H9 (cell line): ENCODE measurements around the gene RAB3GAP2. TPM values are rescaled to one million over a fixed set of nuclear protein-coding genes. Genes with fewer than 3 reads are reported as not detected.
A peak's percentile ranks its signal among the peaks of the same experiment; 100 is the strongest.

Experiments used
- DNase-seq: peaks from one replicate; pipeline ENCODE4 v3.0.0-alpha.2; 2017
- H2AFZ ChIP-seq: one replicate; pipeline ENCODE4 v1.6.1; 2013; ENCODE audit warnings: mild to moderate bottlenecking, low read length, control low read depth, moderate library complexity
- H2AK5ac ChIP-seq: 2 replicates; pipeline ENCODE4 v1.6.1; 2013; ENCODE audit warnings: low read length, control low read depth, mixed read lengths; ENCODE audit not compliant: insufficient read length
- H2BK120ac ChIP-seq: one replicate; pipeline ENCODE4 v1.6.1; 2013; ENCODE audit warnings: low read depth, mild to moderate bottlenecking, low read length, control low read depth, inconsistent platforms; ENCODE audit not compliant: poor library complexity, severe bottlenecking
- H2BK12ac ChIP-seq: 2 replicates; pipeline ENCODE4 v1.6.1; 2013; ENCODE audit warnings: low read length, control low read depth, mixed read lengths, low read depth; ENCODE audit not compliant: insufficient read length
- H2BK15ac ChIP-seq: 2 replicates; pipeline ENCODE4 v1.6.1; 2013; ENCODE audit warnings: low read depth, low read length, control low read depth
- H2BK20ac ChIP-seq: one replicate; pipeline ENCODE4 v1.6.1; 2013; ENCODE audit warnings: low read depth, mild to moderate bottlenecking, low read length, control low read depth, inconsistent platforms; ENCODE audit not compliant: poor library complexity, severe bottlenecking
- H2BK5ac ChIP-seq: 2 replicates; pipeline ENCODE4 v1.6.1; 2013; ENCODE audit warnings: low read length, control low read depth, mixed read lengths; ENCODE audit not compliant: insufficient read length
- H3K14ac ChIP-seq: 2 replicates; pipeline ENCODE4 v1.6.1; 2013; ENCODE audit warnings: low read length, control low read depth; ENCODE audit not compliant: insufficient read depth
- H3K18ac ChIP-seq: 2 replicates; pipeline ENCODE4 v1.6.1; 2013; ENCODE audit warnings: low read depth, mild to moderate bottlenecking, mixed read lengths, low read length, control low read depth; ENCODE audit not compliant: insufficient read length
- H3K23ac ChIP-seq: 2 replicates; pipeline ENCODE4 v1.6.1; 2013; ENCODE audit warnings: low read length, control low read depth, mixed read lengths, low read depth; ENCODE audit not compliant: insufficient read length
- H3K23me2 ChIP-seq: 2 replicates; pipeline ENCODE4 v1.6.1; 2013; ENCODE audit warnings: low read depth, mild to moderate bottlenecking, mixed read lengths, low read length, control low read depth; ENCODE audit not compliant: insufficient read length, poor library complexity, severe bottlenecking
- H3K27ac ChIP-seq: 2 replicates; pipeline ENCODE4 v1.5.1; 2013; ENCODE audit warnings: low read length, control low read depth, mixed read lengths, low read depth; ENCODE audit not compliant: insufficient read length
- H3K27me3 ChIP-seq: 2 replicates; pipeline ENCODE4 v1.6.1; 2013; ENCODE audit warnings: low read length, control low read depth, inconsistent platforms; ENCODE audit not compliant: insufficient read depth
- H3K4ac ChIP-seq: 2 replicates; pipeline ENCODE4 v1.6.1; 2013; ENCODE audit warnings: low read depth, mild to moderate bottlenecking, control low read depth, inconsistent platforms, low read length, moderate library complexity
- H3K4me1 ChIP-seq: 2 replicates; pipeline ENCODE4 v1.6.1; 2013; ENCODE audit warnings: low read length, control low read depth, inconsistent platforms; ENCODE audit not compliant: insufficient read depth
- H3K4me2 ChIP-seq: 2 replicates; pipeline ENCODE4 v1.6.1; 2013; ENCODE audit warnings: low read length, control low read depth, mixed read lengths; ENCODE audit not compliant: insufficient read length, insufficient read depth
- H3K56ac ChIP-seq: 2 replicates; pipeline ENCODE4 v1.6.1; 2013; ENCODE audit warnings: low read depth, mild to moderate bottlenecking, mixed read lengths, low read length, control low read depth; ENCODE audit not compliant: insufficient read length
- H3K79me1 ChIP-seq: 2 replicates; pipeline ENCODE4 v1.6.1; 2013; ENCODE audit warnings: low read depth, mild to moderate bottlenecking, moderate library complexity, low read length, control low read depth, inconsistent platforms; ENCODE audit not compliant: insufficient read depth, poor library complexity, severe bottlenecking
- H3K79me2 ChIP-seq: 2 replicates; pipeline ENCODE4 v1.6.1; 2013; ENCODE audit warnings: low read length, control low read depth, inconsistent platforms; ENCODE audit not compliant: insufficient read depth
- H3K9ac ChIP-seq: 2 replicates; pipeline ENCODE4 v1.6.1; 2013; ENCODE audit warnings: low read length, control low read depth, mixed read lengths; ENCODE audit not compliant: insufficient read length; ENCODE audit errors: extremely low read depth
- H3K9me3 ChIP-seq: one replicate; pipeline ENCODE4 v1.6.1; 2013; ENCODE audit warnings: low read depth, low read length, inconsistent platforms; ENCODE audit not compliant: control insufficient read depth
- H3T11ph ChIP-seq: one replicate; pipeline ENCODE4 v1.6.1; 2013; ENCODE audit warnings: mild to moderate bottlenecking, low read length, control low read depth, inconsistent platforms
- H4K20me1 ChIP-seq: one replicate; pipeline ENCODE4 v1.6.1; 2013; ENCODE audit not compliant: control insufficient read depth, insufficient read length, insufficient read depth
- H4K5ac ChIP-seq: 2 replicates; pipeline ENCODE4 v1.6.1; 2013; ENCODE audit warnings: low read depth, mild to moderate bottlenecking, mixed read lengths, low read length, control low read depth; ENCODE audit not compliant: insufficient read length
- H4K8ac ChIP-seq: replicated peaks from 2 replicates; pipeline ENCODE4 v1.6.1; 2013; ENCODE audit warnings: low read length, control low read depth, mixed read lengths, low read depth; ENCODE audit not compliant: insufficient read length
- H4K91ac ChIP-seq: 2 replicates; pipeline ENCODE4 v1.6.1; 2013; ENCODE audit warnings: low read depth, mild to moderate bottlenecking, moderate library complexity, mixed read lengths, low read length, control low read depth; ENCODE audit not compliant: insufficient read length
- H3K27ac Mint-ChIP-seq, 3 experiments: 2 replicates in 2 of 3; 3 replicates in 1 of 3; pipeline ENCODE4 v1.8.0; 2020 to 2021; ENCODE audit warnings: mixed read lengths in 3 of 3, mild to moderate bottlenecking in 1 of 3, moderate library complexity in 1 of 3
- H3K27me3 Mint-ChIP-seq: 2 replicates; pipeline ENCODE4 v1.8.0; 2021; ENCODE audit warnings: low read depth, mild to moderate bottlenecking, moderate library complexity, mixed read lengths
- H3K36me3 Mint-ChIP-seq, 3 experiments: 2 replicates in 2 of 3; 3 replicates in 1 of 3; pipeline ENCODE4 v1.8.0; 2020 to 2021; ENCODE audit warnings: low read depth in 3 of 3, mixed read lengths in 3 of 3; ENCODE audit not compliant: insufficient read depth in 1 of 3
- H3K4me1 Mint-ChIP-seq, 2 experiments: 2 replicates each; pipeline ENCODE4 v1.8.0; 2020; ENCODE audit warnings: mixed read lengths in 2 of 2
- H3K4me3 Mint-ChIP-seq, 2 experiments: 2 replicates in 1 of 2; 3 replicates in 1 of 2; pipeline ENCODE4 v1.8.0; 2020 to 2021; ENCODE audit warnings: mild to moderate bottlenecking in 2 of 2, mixed read lengths in 2 of 2, moderate library complexity in 1 of 2
- H3K9me3 Mint-ChIP-seq, 2 experiments: 2 replicates in 1 of 2; 3 replicates in 1 of 2; pipeline ENCODE4 v1.8.0; 2020; ENCODE audit warnings: mild to moderate bottlenecking in 2 of 2, mixed read lengths in 2 of 2, moderate library complexity in 1 of 2
- WGBS: extraction: QIAGEN DNeasy Blood & Tissue Kit; methylation state at CpG from one replicate; pipeline ENCODE4 v1.1.7; 2013; ENCODE audit warnings: missing lambda C conversion rate, low lambda C conversion rate, mixed read lengths; ENCODE audit not compliant: insufficient read length; ENCODE audit errors: extremely low coverage; 5-methylcytosine and 5-hydroxymethylcytosine counted together
- total RNA-seq: library from RNA; stranded (reverse); gene quantifications from 2 replicates; pipeline ENCODE4 v1.2.1, GENCODE V29; 2021
- TF ChIP-seq, protein P1 (sequence below): fragments of 200-600 bp; sonication (generic); conservative IDR thresholded peaks from 3 replicates; pipeline ENCODE4 v1.8.0; 2021; ENCODE audit warnings: antibody characterized with exemption, mild to moderate bottlenecking

The RAB3GAP2 gene
- total RNA-seq, 1 experiment from 2014 or later: 48.3 TPM

DNA sequence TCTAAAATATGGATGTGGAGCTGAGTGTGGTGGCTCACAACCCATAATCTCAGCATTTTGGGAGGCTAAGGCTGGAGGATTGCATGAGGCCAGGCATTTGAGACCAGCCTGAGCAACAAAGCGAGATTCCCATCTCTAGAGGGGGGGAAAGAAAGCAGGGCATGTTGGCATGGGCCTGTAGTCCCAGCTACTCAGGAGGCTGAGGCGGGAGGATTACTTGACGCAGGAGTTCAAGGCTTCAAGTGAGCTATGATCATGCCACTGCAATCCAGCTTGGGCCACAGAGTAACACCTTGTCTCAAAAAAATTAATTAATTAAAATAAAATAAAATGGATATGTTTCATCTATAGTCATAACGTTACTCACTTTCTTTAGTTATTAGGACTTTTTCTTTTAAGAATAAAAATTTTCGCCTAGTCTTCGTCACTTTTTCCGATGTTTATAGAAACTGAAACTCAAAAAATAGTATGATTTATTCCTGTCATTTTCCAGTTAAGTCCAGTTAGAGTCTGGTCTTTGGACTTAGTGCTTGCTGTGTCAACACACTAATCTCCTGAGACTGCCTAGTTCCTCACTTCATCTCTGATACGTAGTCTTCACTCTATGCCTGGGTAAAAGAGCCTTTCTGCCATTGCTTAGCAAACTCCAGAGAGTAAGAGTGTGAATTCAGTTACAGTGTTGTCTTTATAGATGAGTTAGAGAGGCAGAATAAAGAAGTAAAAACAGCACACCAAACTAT is 150.3 kb downstream of the RAB3GAP2 start:
- no peaks in the 10 kb centered on the region for H3K27me3 Mint-ChIP-seq
- no peak overlapping the region for H4K8ac ChIP-seq
- no peak overlapping the region for H3K14ac ChIP-seq
- H3T11ph ChIP-seq: no peak overlapping the region
- H4K91ac ChIP-seq: no peak overlapping the region
- no peak for DNase-seq
- H3K79me1 ChIP-seq: no peaks in the 10 kb centered on the region
- H3K9me3 ChIP-seq: no peaks in the 10 kb centered on the region
- no peak overlapping the region for H2AFZ ChIP-seq
- H2AK5ac ChIP-seq: no peak overlapping the region
- H3K79me2 ChIP-seq: no peaks in the 10 kb centered on the region
- peaks cover 0 to 4% of the 10 kb centered on the region in 2 experiments; a peak in 1 of 4 replicates for H3K4me1 Mint-ChIP-seq
- no peak overlapping the region for H2BK12ac ChIP-seq
- H2BK20ac ChIP-seq: no peak overlapping the region
- H3K9ac ChIP-seq: no peak overlapping the region
- no peak overlapping the region for H2BK5ac ChIP-seq
- no peak overlapping the region for H3K18ac ChIP-seq
- no peak overlapping the region for H3K23ac ChIP-seq
- no peak overlapping the region for H3K4me3 Mint-ChIP-seq
- H3K4me2 ChIP-seq: no peak overlapping the region
- no peak overlapping the region for H2BK15ac ChIP-seq
- no peaks in the 10 kb centered on the region for H4K20me1 ChIP-seq
- H3K27me3 ChIP-seq: no peaks in the 10 kb centered on the region
- peak overlapping the region in 2 of 3 experiments; percentile 61 to 65; a peak in 3 of 7 replicates for H3K27ac Mint-ChIP-seq
- no peak overlapping the region for H3K4ac ChIP-seq
- no CpG with 5 or more reads among the region's 8 CpGs for WGBS
- H3K36me3 Mint-ChIP-seq: peaks cover 0 to 10% (median 8%) of the 10 kb centered on the region in 3 experiments; a peak in 5 of 7 replicates
- no peaks in the 10 kb centered on the region for H3K4me1 ChIP-seq
- H3K56ac ChIP-seq: no peak overlapping the region
- no peaks in the 10 kb centered on the region for H3K23me2 ChIP-seq
- H3K9me3 Mint-ChIP-seq: no peaks in the 10 kb centered on the region
- H3K27ac ChIP-seq: no peak overlapping the region
- no peak overlapping the region for H4K5ac ChIP-seq
- H2BK120ac ChIP-seq: no peak overlapping the region
- TF ChIP-seq, protein P1, sequence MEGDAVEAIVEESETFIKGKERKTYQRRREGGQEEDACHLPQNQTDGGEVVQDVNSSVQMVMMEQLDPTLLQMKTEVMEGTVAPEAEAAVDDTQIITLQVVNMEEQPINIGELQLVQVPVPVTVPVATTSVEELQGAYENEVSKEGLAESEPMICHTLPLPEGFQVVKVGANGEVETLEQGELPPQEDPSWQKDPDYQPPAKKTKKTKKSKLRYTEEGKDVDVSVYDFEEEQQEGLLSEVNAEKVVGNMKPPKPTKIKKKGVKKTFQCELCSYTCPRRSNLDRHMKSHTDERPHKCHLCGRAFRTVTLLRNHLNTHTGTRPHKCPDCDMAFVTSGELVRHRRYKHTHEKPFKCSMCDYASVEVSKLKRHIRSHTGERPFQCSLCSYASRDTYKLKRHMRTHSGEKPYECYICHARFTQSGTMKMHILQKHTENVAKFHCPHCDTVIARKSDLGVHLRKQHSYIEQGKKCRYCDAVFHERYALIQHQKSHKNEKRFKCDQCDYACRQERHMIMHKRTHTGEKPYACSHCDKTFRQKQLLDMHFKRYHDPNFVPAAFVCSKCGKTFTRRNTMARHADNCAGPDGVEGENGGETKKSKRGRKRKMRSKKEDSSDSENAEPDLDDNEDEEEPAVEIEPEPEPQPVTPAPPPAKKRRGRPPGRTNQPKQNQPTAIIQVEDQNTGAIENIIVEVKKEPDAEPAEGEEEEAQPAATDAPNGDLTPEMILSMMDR: no peak
